ENCODE results near the gene NHERF2.

Gene NHERF2

GRCh38 chr16:1998852-1999801, 27.6 kb upstream of the NHERF2 start:
- TF ChIP-seq, protein P1, sequence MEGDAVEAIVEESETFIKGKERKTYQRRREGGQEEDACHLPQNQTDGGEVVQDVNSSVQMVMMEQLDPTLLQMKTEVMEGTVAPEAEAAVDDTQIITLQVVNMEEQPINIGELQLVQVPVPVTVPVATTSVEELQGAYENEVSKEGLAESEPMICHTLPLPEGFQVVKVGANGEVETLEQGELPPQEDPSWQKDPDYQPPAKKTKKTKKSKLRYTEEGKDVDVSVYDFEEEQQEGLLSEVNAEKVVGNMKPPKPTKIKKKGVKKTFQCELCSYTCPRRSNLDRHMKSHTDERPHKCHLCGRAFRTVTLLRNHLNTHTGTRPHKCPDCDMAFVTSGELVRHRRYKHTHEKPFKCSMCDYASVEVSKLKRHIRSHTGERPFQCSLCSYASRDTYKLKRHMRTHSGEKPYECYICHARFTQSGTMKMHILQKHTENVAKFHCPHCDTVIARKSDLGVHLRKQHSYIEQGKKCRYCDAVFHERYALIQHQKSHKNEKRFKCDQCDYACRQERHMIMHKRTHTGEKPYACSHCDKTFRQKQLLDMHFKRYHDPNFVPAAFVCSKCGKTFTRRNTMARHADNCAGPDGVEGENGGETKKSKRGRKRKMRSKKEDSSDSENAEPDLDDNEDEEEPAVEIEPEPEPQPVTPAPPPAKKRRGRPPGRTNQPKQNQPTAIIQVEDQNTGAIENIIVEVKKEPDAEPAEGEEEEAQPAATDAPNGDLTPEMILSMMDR (IDR thresholded peaks at IDR 0.05; ENCODE audit: insufficient read depth, missing control alignments), result no peak
- no peak for DNase-seq (ENCODE audit: insufficient read length, low spot score)
- no peak for FAIRE-seq

DNA sequence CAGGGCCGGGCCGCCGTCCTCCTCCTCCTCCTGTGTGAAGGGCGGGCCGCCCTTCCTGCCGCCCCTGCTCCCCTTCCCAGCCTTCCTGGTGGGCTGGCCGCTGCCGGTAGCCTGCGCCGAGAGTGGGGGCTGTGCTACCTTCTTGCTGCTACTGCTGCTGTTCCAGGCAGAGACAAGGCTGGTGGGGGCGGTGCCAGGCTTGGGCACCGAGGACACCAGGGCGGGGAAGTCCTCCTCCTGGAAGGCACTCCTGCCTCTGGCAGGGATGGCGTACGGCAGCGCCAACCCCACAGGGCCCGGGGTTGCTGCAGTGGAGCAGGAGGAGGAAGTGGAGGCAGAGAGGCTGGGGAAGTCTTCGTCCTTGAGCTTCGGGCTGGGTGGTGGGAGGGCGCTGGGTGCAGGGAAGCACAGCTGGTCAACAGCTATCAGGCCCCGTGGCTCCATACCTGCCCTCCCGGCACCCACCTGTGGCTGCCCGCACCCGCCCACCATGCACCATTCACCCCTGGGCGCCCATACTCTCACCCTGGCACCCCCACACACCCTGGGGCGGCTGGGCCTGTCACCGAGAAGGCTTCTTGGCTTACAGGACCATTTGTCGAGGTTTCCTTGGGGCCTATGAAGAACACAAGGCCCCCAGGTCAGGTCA, 26.7 kb upstream of the NHERF2 start:
- no peak for DNase-seq (ENCODE audit: insufficient read length, low spot score)
- TF ChIP-seq, protein P1 (IDR thresholded peaks at IDR 0.05; ENCODE audit: insufficient read depth, missing control alignments), result no peak
- FAIRE-seq, result no peak

DNA sequence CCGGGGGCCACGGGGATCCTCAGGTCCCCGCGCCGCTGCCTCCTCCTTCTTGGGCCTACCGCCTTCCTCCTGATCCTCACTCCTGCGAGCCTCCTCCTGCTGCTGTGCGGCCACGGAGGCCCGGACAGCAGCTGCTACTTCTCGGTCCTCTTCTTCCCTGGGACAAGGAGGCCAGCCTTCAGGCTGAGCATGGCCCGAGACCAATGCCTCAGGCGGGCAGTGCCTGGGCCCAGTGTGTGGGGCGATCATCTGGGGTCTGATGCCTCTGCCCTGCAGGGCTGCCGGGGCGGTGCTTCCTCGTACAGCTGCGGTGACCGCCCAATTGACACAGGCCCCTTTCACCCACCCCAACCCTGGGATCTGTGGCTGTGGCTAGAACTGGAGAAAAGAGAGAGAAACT, 25.7 kb upstream of the NHERF2 start:
- FAIRE-seq (no peak), DNase-seq (ENCODE audit: insufficient read length, low spot score) (no peak)
- TF ChIP-seq, protein P1 (IDR thresholded peaks at IDR 0.05; ENCODE audit: insufficient read depth, missing control alignments), result no peak

DNA sequence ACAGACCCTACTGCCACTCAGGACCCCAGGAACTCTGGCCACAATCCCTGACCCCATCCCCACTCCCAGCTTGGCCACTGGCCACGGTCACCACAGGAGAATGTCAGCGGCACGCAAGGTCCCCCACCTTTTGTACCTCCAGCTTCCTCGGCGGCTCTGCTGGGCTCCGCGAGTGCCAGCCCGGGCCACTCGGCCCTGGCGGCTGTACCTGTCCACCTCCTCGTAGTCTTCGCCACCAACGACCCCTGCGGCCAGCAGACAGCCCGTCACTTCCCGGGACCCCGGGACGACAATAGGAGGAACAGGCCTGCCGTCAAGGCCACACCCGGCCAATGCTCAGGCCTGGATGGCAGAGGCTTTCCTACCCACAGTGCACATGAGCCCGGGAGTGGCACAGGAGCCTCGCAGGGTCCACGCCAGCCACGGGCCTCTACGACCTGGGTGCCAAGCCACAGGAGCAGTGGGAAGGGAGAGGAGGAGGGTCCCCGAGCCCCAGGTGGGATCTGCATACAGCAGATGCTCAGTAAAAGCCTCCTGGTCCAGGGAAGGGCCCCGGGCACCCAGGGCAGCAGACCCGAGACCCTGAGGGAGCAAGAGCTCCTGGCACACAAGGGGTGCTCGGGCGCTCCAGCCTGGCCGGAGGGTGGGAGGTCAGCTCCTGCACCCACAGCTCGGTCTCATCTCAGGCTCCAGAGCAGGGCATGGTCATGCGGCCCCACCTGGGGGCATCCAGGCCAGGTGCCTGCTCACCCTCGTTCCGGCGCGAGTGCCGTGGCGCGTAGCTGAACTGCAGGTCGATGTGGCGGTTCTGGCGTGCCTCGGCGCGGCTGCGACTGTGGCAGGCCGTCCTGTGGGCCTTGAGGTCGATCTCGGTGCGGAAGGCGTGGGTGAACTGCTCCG, 25.0 kb upstream of the NHERF2 start:
- no peak for DNase-seq (ENCODE audit: insufficient read length, low spot score)
- TF ChIP-seq, protein P1 (IDR thresholded peaks at IDR 0.05; ENCODE audit: insufficient read depth, missing control alignments), result no peak
- no peak for FAIRE-seq

GRCh38 chr16:2002406-2003230, 24.1 kb upstream of the NHERF2 start:
- no peak for DNase-seq (ENCODE audit: insufficient read length, low spot score)
- TF ChIP-seq, protein P1 (IDR thresholded peaks at IDR 0.05; ENCODE audit: insufficient read depth, missing control alignments), result no peak
- no peak for FAIRE-seq

GRCh38 chr16:2003231-2003826, 23.4 kb upstream of the NHERF2 start:
- FAIRE-seq (no peak), DNase-seq (ENCODE audit: insufficient read length, low spot score) (no peak)
- TF ChIP-seq, protein P1 (IDR thresholded peaks at IDR 0.05; ENCODE audit: insufficient read depth, missing control alignments), result no peak

Data from D721Med (cell line).